PC-9 (cell line): ENCODE results near the gene COL4A4.

Experiments used
- CTCF ChIP-seq: fragments of 200-600 bp; sonication (generic); conservative IDR thresholded peaks from 2 replicates; pipeline ENCODE4 v1.6.1; 2017; ENCODE audit warnings: mixed run types, antibody characterized with exemption, mild to moderate bottlenecking, moderate library complexity
- EZH2 ChIP-seq: fragments of 200-600 bp; sonication (generic); IDR thresholded peaks from 2 replicates; pipeline ENCODE4 v1.8.0; 2017; ENCODE audit warnings: antibody characterized with exemption, low read depth

GRCh38 chr2:227188292-227188691, 24.3 kb upstream of the COL4A4 start:
- TF ChIP-seq CTCF (no peak), EZH2 (no peak)
